ENCODE measurements around the gene GLI2. TPM values are rescaled to one million over a fixed set of nuclear protein-coding genes. Genes with fewer than 3 reads are reported as not detected.
A peak's percentile ranks its signal among the peaks of the same experiment; 100 is the strongest.

The GLI2 gene
- total RNA-seq, 1 donor from 2014 or later, result 42.9 TPM

DNA sequence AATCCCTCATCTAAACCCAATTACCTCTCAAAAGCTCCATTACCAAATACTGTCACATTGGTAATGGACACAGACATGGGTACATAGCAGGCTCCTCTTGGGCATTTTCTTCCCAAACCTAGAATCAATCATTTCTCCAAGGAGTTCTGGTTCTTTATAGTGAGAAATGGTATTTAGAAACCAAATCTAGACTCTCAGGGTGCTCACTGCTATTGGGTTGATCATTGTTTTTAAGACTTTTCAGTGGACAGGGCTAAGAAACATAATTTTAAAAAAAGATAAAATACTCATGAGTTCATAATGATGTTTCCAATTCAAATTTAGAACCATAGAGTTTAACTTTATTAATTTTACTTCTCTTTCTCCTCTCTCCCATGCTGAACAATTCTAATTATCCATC, 9.4 kb upstream of the GLI2 start:
- Histone ChIP-seq H3K79me2 (ENCODE audit: insufficient read depth, low read length) (no peaks in the 10 kb centered on the region), H2AFZ (ENCODE audit: low read depth, low read length) (no peak overlapping the region), H4K20me1 (ENCODE audit: insufficient read depth, low read length) (no peaks in the 10 kb centered on the region), H3K27me3 (ENCODE audit: insufficient read depth, low read length) (no peaks in the 10 kb centered on the region), H3K4me1 (ENCODE audit: insufficient read depth, low read length) (peaks cover 28% of the 10 kb centered on the region), H3K9me3 (ENCODE audit: insufficient read depth, low read depth, low read length) (no peaks in the 10 kb centered on the region), H3K27ac (ENCODE audit: low read depth, low read length) (no peak overlapping the region), H3K9ac (ENCODE audit: low read length) (no peak overlapping the region), H3K4me3 (ENCODE audit: insufficient read depth, low read depth, low read length) (no peak overlapping the region), H3K4me2 (ENCODE audit: low read length) (no peak overlapping the region), H3K36me3 (ENCODE audit: insufficient read depth, low read length) (no peaks in the 10 kb centered on the region)
- Mint-ChIP-seq H3K27me3 (ENCODE audit: low read depth, unreplicated experiment) (no peaks in the 10 kb centered on the region), H3K36me3 (ENCODE audit: low read depth, unreplicated experiment) (peaks cover 2% of the 10 kb centered on the region), H3K27ac (ENCODE audit: unreplicated experiment) (no peak overlapping the region), H3K9me3 (ENCODE audit: unreplicated experiment) (peaks cover 5% of the 10 kb centered on the region), H3K4me1 (ENCODE audit: low read depth, unreplicated experiment) (peaks cover 23% of the 10 kb centered on the region), H3K4me3 (ENCODE audit: unreplicated experiment) (no peak overlapping the region)
- DNase-seq (ENCODE audit: low read depth) (no peak), FAIRE-seq (no peak)
- no peak for TF ChIP-seq EZH2 (IDR thresholded peaks at IDR 0.05; ENCODE audit: insufficient read depth, low read length)

- Histone ChIP-seq H3K27ac (ENCODE audit: low read depth, low read length) (peak overlapping the region; percentile 50), H3K4me1 (ENCODE audit: insufficient read depth, low read length) (peaks cover 10% of the 10 kb centered on the region), H3K4me2 (ENCODE audit: low read length) (peak overlapping the region; percentile 58), H3K4me3 (ENCODE audit: insufficient read depth, low read depth, low read length) (no peak overlapping the region), H3K79me2 (ENCODE audit: insufficient read depth, low read length) (peaks cover 2% of the 10 kb centered on the region), H4K20me1 (ENCODE audit: insufficient read depth, low read length) (no peaks in the 10 kb centered on the region), H3K9ac (ENCODE audit: low read length) (peak overlapping the region; percentile 7), H3K9me3 (ENCODE audit: insufficient read depth, low read depth, low read length) (no peaks in the 10 kb centered on the region), H2AFZ (ENCODE audit: low read depth, low read length) (no peak overlapping the region), H3K27me3 (ENCODE audit: insufficient read depth, low read length) (no peaks in the 10 kb centered on the region), H3K36me3 (ENCODE audit: insufficient read depth, low read length) (no peaks in the 10 kb centered on the region)
- TF ChIP-seq, protein P1, sequence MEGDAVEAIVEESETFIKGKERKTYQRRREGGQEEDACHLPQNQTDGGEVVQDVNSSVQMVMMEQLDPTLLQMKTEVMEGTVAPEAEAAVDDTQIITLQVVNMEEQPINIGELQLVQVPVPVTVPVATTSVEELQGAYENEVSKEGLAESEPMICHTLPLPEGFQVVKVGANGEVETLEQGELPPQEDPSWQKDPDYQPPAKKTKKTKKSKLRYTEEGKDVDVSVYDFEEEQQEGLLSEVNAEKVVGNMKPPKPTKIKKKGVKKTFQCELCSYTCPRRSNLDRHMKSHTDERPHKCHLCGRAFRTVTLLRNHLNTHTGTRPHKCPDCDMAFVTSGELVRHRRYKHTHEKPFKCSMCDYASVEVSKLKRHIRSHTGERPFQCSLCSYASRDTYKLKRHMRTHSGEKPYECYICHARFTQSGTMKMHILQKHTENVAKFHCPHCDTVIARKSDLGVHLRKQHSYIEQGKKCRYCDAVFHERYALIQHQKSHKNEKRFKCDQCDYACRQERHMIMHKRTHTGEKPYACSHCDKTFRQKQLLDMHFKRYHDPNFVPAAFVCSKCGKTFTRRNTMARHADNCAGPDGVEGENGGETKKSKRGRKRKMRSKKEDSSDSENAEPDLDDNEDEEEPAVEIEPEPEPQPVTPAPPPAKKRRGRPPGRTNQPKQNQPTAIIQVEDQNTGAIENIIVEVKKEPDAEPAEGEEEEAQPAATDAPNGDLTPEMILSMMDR (IDR thresholded peaks at IDR 0.05; ENCODE audit: insufficient read depth, low read depth, low read length), result no peak
- no peak for TF ChIP-seq EZH2 (IDR thresholded peaks at IDR 0.05; ENCODE audit: insufficient read depth, low read length)
- peaks cover 12% of the 10 kb centered on the region for H3K4me1 Mint-ChIP-seq (ENCODE audit: low read depth, unreplicated experiment)
- H3K36me3 Mint-ChIP-seq (ENCODE audit: low read depth, unreplicated experiment), result peaks cover 18% of the 10 kb centered on the region
- no peaks in the 10 kb centered on the region for H3K27me3 Mint-ChIP-seq (ENCODE audit: low read depth, unreplicated experiment)
- FAIRE-seq, result peak; percentile 99
- peak; percentile 84 for DNase-seq (ENCODE audit: low read depth)
- peak overlapping the region; percentile 67 for H3K27ac Mint-ChIP-seq (ENCODE audit: unreplicated experiment)
- H3K9me3 Mint-ChIP-seq (ENCODE audit: unreplicated experiment), result peaks cover 5% of the 10 kb centered on the region
- no peak overlapping the region for H3K4me3 Mint-ChIP-seq (ENCODE audit: unreplicated experiment)
Measured at GRCh38 chr2:120729406-120730399, 6.0 kb upstream of the GLI2 start.

- no peak for DNase-seq (ENCODE audit: low read depth)
- FAIRE-seq, result no peak
Measured at GRCh38 chr2:120731175-120731574, 4.5 kb upstream of the GLI2 start.

More at GRCh38 chr2:120731175-120731574, 4.5 kb upstream of the GLI2 start:
- H3K9me3 Mint-ChIP-seq (ENCODE audit: unreplicated experiment), result no peaks in the 10 kb centered on the region
- H3K79me2 ChIP-seq (ENCODE audit: insufficient read depth, low read length), result peaks cover 4% of the 10 kb centered on the region
- TF ChIP-seq, protein P1 (IDR thresholded peaks at IDR 0.05; ENCODE audit: insufficient read depth, low read depth, low read length), result no peak
- TF ChIP-seq EZH2 (IDR thresholded peaks at IDR 0.05; ENCODE audit: insufficient read depth, low read length), result no peak
- peaks cover 10% of the 10 kb centered on the region for H3K4me1 ChIP-seq (ENCODE audit: insufficient read depth, low read length)
- peaks cover 12% of the 10 kb centered on the region for H3K4me1 Mint-ChIP-seq (ENCODE audit: low read depth, unreplicated experiment)
- H3K36me3 Mint-ChIP-seq (ENCODE audit: low read depth, unreplicated experiment), result peaks cover 18% of the 10 kb centered on the region
- H3K27ac Mint-ChIP-seq (ENCODE audit: unreplicated experiment), result no peak overlapping the region
- no peak overlapping the region for H3K4me2 ChIP-seq (ENCODE audit: low read length)
- no peaks in the 10 kb centered on the region for H3K27me3 Mint-ChIP-seq (ENCODE audit: low read depth, unreplicated experiment)
- H4K20me1 ChIP-seq (ENCODE audit: insufficient read depth, low read length), result no peaks in the 10 kb centered on the region
- no peak overlapping the region for H3K9ac ChIP-seq (ENCODE audit: low read length)
- no peaks in the 10 kb centered on the region for H3K36me3 ChIP-seq (ENCODE audit: insufficient read depth, low read length)
- H3K27me3 ChIP-seq (ENCODE audit: insufficient read depth, low read length), result no peaks in the 10 kb centered on the region
- H2AFZ ChIP-seq (ENCODE audit: low read depth, low read length), result no peak overlapping the region
- H3K4me3 Mint-ChIP-seq (ENCODE audit: unreplicated experiment), result no peak overlapping the region
- no peak overlapping the region for H3K27ac ChIP-seq (ENCODE audit: low read depth, low read length)
- H3K4me3 ChIP-seq (ENCODE audit: insufficient read depth, low read depth, low read length), result no peak overlapping the region
- no peaks in the 10 kb centered on the region for H3K9me3 ChIP-seq (ENCODE audit: insufficient read depth, low read depth, low read length)

All from astrocyte (in vitro differentiated cells and primary cell).